Stomach (tissue), 9 donors: ENCODE results near the gene MCUB. TPM values are rescaled to one million over a fixed set of nuclear protein-coding genes. Genes with fewer than 3 reads are reported as not detected.

ENCODE experiments used
- DNase-seq, 2 donors: peaks; one replicate each; pipeline versions ENCODE4 v3.0.0 to v3.0.0-alpha.2; 2013 to 2019
- H3K27ac ChIP-seq, 5 donors: fragments of 200-600 bp in 4 of 5; sonication (generic) in 4 of 5; one replicate each; pipeline ENCODE4 v1.5.1; 2013 to 2019; ENCODE audit warnings: mild to moderate bottlenecking in 1 of 5, moderate library complexity in 1 of 5
- H3K27me3 ChIP-seq, 3 donors: fragments of 200-600 bp; sonication (generic); one replicate each; pipeline ENCODE4 v1.5.1; 2017 to 2019; ENCODE audit warnings: mixed run types in 1 of 3
- H3K36me3 ChIP-seq, 4 donors: fragments of 200-600 bp; sonication (generic); 1 replicate in 3 of 4; 2 replicates in 1 of 4; pipeline ENCODE4 v1.5.1; 2016 to 2019
- H3K4me1 ChIP-seq, 4 donors: fragments of 200-600 bp; sonication (generic); one replicate each; pipeline ENCODE4 v1.5.1; 2016 to 2019
- H3K4me3 ChIP-seq, 4 donors: fragments of 200-600 bp; sonication (generic) in 3 of 4; one replicate each; pipeline ENCODE4 v1.5.1; 2016 to 2019; ENCODE audit warnings: mild to moderate bottlenecking in 1 of 4
- H3K9me3 ChIP-seq, 4 donors: fragments of 200-600 bp; sonication (generic); one replicate each; pipeline ENCODE4 v1.5.1; 2016 to 2019
- EP300 ChIP-seq: sonication (generic); formaldehyde crosslinking; IDR thresholded peaks from one replicate; pipeline ENCODE4 v1.6.1; 2017; ENCODE audit warnings: antibody characterized with exemption
- POLR2A ChIP-seq, 4 donors: fragments of 450-650 bp; IDR thresholded peaks; one replicate each; pipeline ENCODE4 v1.6.1; 2016; ENCODE audit warnings: antibody characterized with exemption in 4 of 4, control low read depth in 2 of 4, mild to moderate bottlenecking in 1 of 4, moderate library complexity in 1 of 4
- POLR2AphosphoS5 ChIP-seq, 3 donors: sonication (generic); formaldehyde crosslinking; IDR thresholded peaks; one replicate each; pipeline ENCODE4 v1.6.1; 2016; ENCODE audit warnings: antibody characterized with exemption in 3 of 3
- WGBS, 5 donors: extraction: QIAGEN DNeasy Blood & Tissue Kit in 3 of 5; methylation state at CpG; one replicate each; pipeline versions ENCODE4 v1.1.5 to v1.1.7; 2013 to 2018; 5-methylcytosine and 5-hydroxymethylcytosine counted together
- intact Hi-C: fragments of 100-400 bp; cut with DNase I; formaldehyde crosslinking; loops from one replicate; pipeline ENCODE4 v1.15.1; 2023; ENCODE audit warnings: low total_unique reads
- polyA plus RNA-seq, 3 donors: library from polyadenylated mRNA; stranded (reverse); fragments of 200-250 nt; gene quantifications; one replicate each; pipeline ENCODE4 v1.2.3, GENCODE V29; 2013
- total RNA-seq, 5 donors: library from RNA; depleted of rRNA; stranded (reverse); fragments of >200 nt; gene quantifications; one replicate each; pipeline versions ENCODE4 v1.1.0 to v1.2.3, GENCODE V29; 2014 to 2016
- TF ChIP-seq, protein P1 (sequence below), 7 experiments: fragments of 450-650 bp in 4 of 7; fragments of 200-600 bp in 3 of 7; sonication (generic) in 3 of 7; IDR thresholded peaks; one replicate each; pipeline ENCODE4 v1.5.1; 2016 to 2019; ENCODE audit warnings: antibody characterized with exemption in 7 of 7, control low read depth in 2 of 7, mild to moderate bottlenecking in 1 of 7
- donor health status: healthy with polysubstance abuse.
- donor health status: Bipolar disorder and iron deficiency.
- donor health status: healthy.

MCUB gene
- total and polyA plus RNA-seq, 8 donors = 0.89 to 37.4 (median 8.4) TPM

DNA sequence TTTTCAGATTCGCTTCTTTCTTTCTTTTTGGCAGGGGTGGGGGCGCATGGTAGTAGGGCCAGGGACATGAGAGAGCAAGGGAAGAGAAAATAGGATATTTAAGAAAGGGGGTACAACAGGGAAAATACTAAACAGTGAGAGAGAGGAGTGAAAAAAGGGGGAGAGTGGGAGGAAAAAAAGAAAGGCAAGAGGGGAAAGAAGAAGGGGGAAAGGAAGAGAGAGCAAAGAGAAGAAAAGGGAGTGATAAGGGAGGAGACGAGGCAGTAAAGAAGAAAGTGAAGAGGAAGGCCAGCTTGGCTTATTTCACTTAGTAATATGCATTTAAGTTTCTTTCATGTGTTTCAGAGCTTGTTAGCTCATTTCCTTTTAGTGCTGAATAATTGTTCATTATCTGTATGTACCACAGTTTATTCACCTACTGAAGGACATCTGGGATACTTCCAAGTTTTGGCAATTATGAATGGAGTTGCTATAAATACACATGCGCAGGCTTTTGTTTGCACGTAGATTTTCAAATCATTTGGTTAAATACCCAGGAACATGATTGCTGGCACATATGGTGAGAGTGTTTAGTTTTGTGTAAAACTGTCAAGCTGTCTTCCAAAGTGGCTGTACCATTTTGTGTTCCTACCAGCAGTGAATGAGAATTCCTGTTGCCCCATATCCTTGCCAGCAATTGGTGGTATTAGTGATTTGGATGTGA is 105.9 kb downstream of the MCUB start:
- TF ChIP-seq, protein P1, sequence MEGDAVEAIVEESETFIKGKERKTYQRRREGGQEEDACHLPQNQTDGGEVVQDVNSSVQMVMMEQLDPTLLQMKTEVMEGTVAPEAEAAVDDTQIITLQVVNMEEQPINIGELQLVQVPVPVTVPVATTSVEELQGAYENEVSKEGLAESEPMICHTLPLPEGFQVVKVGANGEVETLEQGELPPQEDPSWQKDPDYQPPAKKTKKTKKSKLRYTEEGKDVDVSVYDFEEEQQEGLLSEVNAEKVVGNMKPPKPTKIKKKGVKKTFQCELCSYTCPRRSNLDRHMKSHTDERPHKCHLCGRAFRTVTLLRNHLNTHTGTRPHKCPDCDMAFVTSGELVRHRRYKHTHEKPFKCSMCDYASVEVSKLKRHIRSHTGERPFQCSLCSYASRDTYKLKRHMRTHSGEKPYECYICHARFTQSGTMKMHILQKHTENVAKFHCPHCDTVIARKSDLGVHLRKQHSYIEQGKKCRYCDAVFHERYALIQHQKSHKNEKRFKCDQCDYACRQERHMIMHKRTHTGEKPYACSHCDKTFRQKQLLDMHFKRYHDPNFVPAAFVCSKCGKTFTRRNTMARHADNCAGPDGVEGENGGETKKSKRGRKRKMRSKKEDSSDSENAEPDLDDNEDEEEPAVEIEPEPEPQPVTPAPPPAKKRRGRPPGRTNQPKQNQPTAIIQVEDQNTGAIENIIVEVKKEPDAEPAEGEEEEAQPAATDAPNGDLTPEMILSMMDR (IDR thresholded peaks at IDR 0.05) = no peak
- TF ChIP-seq POLR2A (IDR thresholded peaks at IDR 0.05) = no peak
- TF ChIP-seq POLR2AphosphoS5 (IDR thresholded peaks at IDR 0.05) = no peak
- no peak for TF ChIP-seq EP300
- Histone ChIP-seq H3K27ac (no peak overlapping the region), H3K4me3 (no peak overlapping the region), H3K4me1 (peaks cover 0 to 8% (median 0%) of the 10 kb centered on the region in 4 donors), H3K9me3 (no peaks in the 10 kb centered on the region), H3K36me3 (peaks cover 0 to 8% (median 2%) of the 10 kb centered on the region in 4 donors), H3K27me3 (no peaks in the 10 kb centered on the region)
- WGBS, 5 donors = 50 to 66% (median 59%) methylated on average over 5 of the region's 5 CpGs
- intact Hi-C loops = no loop called here
- peak in 1 of 2 donors; percentile 16 for DNase-seq

DNA sequence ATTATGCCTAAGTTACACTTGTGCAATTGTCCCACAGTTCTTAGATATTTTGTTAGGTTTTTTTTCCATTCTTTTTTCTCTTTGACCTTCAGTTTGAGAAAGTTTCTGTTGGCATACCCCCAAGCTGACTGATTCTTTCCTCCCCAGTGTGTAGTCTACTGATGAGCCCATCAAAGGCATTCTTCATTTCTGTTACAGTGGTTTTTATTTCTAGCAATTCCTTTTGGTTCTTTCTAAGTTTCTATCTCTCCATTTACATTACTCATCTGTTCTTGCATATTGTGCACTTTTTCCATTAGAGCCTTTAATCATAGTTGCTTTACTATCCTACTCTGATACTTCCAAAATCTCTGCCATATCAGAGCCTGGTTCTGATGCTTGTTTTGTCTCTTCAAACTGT is 111.3 kb downstream of the MCUB start:
- no peak for DNase-seq
- intact Hi-C loops = no loop called here
- H3K27ac ChIP-seq = no peak overlapping the region
- no peaks in the 10 kb centered on the region for H3K9me3 ChIP-seq
- H3K4me3 ChIP-seq = no peak overlapping the region
- peaks cover 0 to under 1% (median 0%) of the 10 kb centered on the region in 4 donors for H3K4me1 ChIP-seq
- no peaks in the 10 kb centered on the region for H3K27me3 ChIP-seq
- H3K36me3 ChIP-seq = no peaks in the 10 kb centered on the region
- TF ChIP-seq, protein P1 (IDR thresholded peaks at IDR 0.05) = no peak
- TF ChIP-seq POLR2AphosphoS5 (IDR thresholded peaks at IDR 0.05) (no peak), POLR2A (IDR thresholded peaks at IDR 0.05) (no peak), EP300 (no peak)

DNA sequence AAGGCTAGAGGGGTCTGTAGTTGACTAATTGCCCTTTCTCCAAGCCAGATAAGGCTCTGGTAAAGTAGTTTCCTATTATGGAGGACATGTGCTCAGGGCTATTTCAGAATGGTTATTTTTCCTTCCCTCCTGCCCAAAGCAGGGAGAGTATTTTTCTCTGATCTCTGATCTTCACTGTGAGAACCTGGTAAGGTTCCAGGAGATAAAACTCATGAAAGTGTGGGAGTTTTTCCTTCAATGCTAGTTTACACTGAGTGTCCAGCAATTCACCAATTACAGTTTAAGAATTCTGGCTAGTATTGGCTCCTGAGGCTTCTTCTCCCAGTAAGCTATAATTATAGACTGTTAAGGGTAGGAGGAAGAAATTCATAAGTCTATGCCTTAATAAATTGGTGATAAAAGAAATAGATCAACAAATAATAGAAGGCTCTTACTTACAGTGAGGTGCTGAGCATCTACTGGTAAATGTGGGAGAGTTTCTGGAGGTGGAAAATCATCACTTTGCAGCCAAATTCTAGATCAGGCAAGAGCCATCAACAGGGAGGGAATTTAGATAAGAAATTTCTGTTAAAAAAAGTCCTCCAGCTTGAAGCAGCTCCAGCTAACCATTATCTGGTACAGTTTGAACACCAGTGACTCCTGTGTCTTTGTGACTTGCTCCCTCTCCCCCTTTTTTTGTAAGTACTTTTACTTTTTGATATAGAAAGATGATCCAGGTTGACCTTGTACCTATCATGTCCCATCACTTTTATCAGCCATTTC is 112.3 kb downstream of the MCUB start:
- Histone ChIP-seq H3K4me3 (no peak overlapping the region), H3K27me3 (no peaks in the 10 kb centered on the region), H3K9me3 (no peaks in the 10 kb centered on the region), H3K4me1 (no peaks in the 10 kb centered on the region), H3K27ac (no peak overlapping the region), H3K36me3 (no peaks in the 10 kb centered on the region)
- TF ChIP-seq POLR2A (IDR thresholded peaks at IDR 0.05) (no peak), POLR2AphosphoS5 (IDR thresholded peaks at IDR 0.05) (no peak), EP300 (no peak)
- TF ChIP-seq, protein P1 (IDR thresholded peaks at IDR 0.05) = no peak
- intact Hi-C loops = no loop called here
- no peak for DNase-seq

DNA sequence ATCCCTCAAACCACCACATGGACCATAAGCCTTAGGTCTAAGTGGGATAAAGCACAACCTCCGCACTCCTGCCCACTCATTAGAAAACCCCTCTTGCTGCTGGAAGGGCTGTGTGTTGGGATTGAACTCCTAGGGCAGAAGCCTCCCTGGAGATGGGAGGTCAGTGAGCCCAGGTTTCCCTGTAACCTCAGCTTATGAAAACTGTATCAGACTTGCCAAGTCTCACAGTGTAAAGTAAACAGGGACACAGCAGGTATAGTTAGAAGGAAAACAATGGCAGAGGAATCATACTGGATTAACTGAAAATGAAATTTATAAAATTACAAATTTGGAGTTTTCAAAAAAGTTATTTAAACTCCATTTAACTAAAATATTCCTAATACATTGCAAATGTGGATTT is 113.3 kb downstream of the MCUB start:
- TF ChIP-seq POLR2AphosphoS5 (IDR thresholded peaks at IDR 0.05) (no peak), EP300 (no peak), POLR2A (IDR thresholded peaks at IDR 0.05) (no peak)
- TF ChIP-seq, protein P1 (IDR thresholded peaks at IDR 0.05) = no peak
- Histone ChIP-seq H3K4me3 (no peak overlapping the region), H3K36me3 (no peaks in the 10 kb centered on the region), H3K27me3 (no peaks in the 10 kb centered on the region), H3K4me1 (no peaks in the 10 kb centered on the region), H3K9me3 (peaks cover 0 to 2% (median 0%) of the 10 kb centered on the region in 4 donors), H3K27ac (no peak overlapping the region)
- DNase-seq = no peak
- WGBS, 5 donors = 92 to 100% (median 96%) methylated on average over 1 of the region's 1 CpG
- intact Hi-C loops = no loop called here
